Fibroblast of villous mesenchyme (primary cell): ENCODE results near the gene HBEGF. TPM values are rescaled to one million over a fixed set of nuclear protein-coding genes. Genes with fewer than 3 reads are reported as not detected.
A peak's percentile ranks its signal among the peaks of the same experiment; 100 is the strongest.

Source experiments
- DNase-seq: peaks from one replicate; pipeline ENCODE4 v3.0.0-alpha.2; 2010; ENCODE audit warnings: low read depth
- H3K4me3 ChIP-seq: 2 replicates; pipeline ENCODE4 v1.5.1; 2011; ENCODE audit warnings: low read depth, mild to moderate bottlenecking, low read length
- total RNA-seq: library from RNA; depleted of rRNA; stranded (reverse); fragments of >200 nt; gene quantifications from 2 replicates; pipeline ENCODE4 v1.2.3, GENCODE V29; 2012
- TF ChIP-seq, protein P1 (sequence below): IDR thresholded peaks from 2 replicates; pipeline ENCODE4 v1.5.1; 2012; ENCODE audit warnings: low read depth, mild to moderate bottlenecking, low read length; ENCODE audit not compliant: insufficient read depth

HBEGF gene
- total RNA-seq, 1 donor = 9.5 TPM

DNA sequence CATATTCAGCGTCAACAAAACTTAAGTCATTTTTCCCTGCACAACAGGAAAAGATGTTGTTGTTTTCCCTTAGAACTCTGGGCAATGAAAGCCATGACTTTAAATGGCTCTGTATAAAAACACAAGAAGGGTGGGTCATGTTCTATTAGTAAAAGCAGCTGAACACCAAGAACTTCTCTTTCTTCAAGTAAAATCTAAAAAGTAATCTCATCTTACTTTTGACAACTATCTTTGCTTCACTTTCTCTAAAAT is 52.6 kb downstream of the HBEGF start:
- no peak overlapping the region for H3K4me3 ChIP-seq
- no peak for DNase-seq
- TF ChIP-seq, protein P1, sequence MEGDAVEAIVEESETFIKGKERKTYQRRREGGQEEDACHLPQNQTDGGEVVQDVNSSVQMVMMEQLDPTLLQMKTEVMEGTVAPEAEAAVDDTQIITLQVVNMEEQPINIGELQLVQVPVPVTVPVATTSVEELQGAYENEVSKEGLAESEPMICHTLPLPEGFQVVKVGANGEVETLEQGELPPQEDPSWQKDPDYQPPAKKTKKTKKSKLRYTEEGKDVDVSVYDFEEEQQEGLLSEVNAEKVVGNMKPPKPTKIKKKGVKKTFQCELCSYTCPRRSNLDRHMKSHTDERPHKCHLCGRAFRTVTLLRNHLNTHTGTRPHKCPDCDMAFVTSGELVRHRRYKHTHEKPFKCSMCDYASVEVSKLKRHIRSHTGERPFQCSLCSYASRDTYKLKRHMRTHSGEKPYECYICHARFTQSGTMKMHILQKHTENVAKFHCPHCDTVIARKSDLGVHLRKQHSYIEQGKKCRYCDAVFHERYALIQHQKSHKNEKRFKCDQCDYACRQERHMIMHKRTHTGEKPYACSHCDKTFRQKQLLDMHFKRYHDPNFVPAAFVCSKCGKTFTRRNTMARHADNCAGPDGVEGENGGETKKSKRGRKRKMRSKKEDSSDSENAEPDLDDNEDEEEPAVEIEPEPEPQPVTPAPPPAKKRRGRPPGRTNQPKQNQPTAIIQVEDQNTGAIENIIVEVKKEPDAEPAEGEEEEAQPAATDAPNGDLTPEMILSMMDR = no peak

DNA sequence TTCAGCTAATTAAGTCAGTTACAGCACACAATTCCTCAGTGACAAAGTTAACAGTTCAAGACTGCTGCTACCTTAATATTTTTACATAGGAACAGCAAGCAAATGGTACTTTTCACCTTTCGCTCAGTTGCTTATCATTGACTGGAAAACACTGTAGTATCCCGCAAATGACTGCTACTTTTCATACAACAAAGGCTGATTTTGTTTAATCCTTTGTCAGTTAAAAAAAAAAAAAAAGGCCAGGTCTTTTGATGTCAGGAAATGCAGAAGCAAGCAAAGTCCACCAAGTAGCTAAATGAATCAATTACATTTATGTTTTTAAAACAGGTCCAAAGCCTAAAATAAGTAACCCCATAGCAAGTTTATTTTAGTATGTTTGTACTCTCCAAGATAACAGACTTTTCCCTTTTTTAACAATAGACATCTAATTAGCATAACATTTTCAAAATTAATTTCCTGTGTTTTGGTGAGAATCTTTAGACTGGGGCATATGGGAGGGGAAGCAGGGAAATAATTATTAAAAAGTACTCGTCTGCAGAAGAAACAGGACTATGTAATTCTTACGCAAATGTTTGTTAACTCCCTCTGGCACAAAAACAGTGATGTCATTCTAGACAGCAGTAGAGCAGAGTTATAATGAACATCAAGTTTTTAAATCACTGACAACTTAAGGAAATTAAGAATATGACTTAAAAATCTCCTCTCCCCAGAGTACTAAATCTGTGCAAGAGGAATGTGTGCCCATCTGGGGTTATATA is 53.1 kb downstream of the HBEGF start:
- DNase-seq = peak; percentile 68
- TF ChIP-seq, protein P1 = no peak
- H3K4me3 ChIP-seq = no peak overlapping the region

DNA sequence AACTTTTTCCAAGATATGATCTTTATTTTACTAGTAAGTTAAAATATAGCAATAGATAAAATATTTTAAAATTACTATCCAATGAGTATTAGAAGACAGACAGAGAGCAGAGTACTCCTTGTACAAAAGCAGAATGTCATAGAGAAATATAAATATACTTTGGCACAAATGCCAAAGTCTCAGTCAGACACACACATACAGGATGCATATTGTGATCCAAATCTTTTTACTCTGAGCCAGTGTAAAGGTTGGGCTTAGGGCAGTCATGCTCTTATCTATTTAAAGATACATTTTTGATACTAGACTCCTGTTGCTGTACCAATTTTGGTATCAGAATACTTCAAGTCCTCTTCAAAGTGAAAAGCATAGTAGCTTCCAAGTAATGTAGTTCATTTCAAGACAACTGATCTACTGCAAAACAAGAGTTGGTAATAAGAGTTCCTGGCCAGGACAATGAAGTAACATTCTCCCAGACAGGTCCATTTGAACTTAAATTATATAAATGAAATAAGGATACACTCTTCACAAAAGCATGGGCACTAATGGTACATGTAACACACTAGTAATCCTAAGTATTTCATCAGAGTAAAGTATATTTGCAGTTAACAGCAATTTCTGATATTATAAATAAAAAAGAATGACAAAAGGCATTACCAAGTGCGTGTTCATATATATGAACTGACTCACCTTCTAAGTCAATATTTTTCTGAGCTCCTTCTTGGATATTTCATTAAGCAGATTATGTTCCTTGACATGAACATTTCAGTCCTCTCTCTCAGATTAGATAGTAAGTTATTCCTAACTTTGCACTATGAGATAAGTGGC is 54.0 kb downstream of the HBEGF start:
- no peak for DNase-seq
- TF ChIP-seq, protein P1 = no peak

DNA sequence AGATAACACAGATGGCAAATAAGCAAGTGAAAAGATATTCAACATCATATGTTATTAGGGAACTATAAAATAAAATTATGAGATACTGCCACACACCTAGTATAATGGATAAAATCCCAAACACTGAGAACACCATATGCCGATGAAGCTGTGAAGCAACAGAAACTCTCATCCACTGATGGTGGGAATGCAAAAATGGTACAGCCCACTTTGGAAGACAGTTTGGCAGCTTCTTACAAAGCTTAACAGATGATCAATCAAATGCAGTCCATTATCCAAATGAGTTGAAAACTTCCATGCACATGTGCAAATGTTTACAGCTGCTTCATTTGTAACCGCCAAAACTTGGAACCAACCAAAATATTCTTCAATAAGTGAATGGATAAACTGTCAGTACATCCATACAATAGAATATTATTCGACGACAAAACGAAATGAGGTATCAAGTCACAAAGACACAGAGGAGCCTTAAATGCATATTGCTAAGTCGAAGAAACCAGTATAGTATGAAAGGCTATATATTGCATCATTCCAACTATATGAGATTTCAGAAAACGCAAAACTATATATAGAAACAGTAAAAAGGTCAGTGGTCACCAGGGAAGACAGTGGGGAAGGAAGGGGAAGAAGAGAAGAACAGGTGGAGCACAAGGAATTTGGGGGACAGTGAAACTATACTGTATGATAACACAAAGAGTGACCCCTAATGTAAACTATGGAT is 58.4 kb downstream of the HBEGF start:
- no peak overlapping the region for H3K4me3 ChIP-seq
- TF ChIP-seq, protein P1 = no peak
- DNase-seq = no peak

More for the DNA sequence above, 54.0 kb downstream of the HBEGF start:
- H3K4me3 ChIP-seq = no peak overlapping the region

DNA sequence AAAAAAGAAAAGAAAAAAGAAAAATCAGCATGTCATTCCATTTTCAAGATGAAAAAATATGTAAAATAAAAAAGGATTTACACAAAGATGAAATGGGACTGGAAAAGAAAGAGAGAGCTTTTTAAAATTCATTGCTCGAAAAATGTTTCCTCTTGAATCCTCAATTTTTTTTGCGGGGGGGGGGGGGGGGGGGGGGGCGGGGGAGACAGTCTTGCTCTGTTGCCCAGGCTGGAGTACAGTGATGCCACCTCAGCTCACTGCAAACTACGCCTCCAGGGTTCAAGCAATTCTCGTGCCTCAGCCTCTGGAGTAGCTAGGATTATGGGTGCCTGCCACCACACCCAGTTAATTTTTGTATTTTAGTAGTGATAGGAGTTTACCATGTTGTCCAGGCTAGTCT is 60.0 kb downstream of the HBEGF start:
- TF ChIP-seq, protein P1 = no peak
- DNase-seq = no peak
- H3K4me3 ChIP-seq = no peak overlapping the region

DNA sequence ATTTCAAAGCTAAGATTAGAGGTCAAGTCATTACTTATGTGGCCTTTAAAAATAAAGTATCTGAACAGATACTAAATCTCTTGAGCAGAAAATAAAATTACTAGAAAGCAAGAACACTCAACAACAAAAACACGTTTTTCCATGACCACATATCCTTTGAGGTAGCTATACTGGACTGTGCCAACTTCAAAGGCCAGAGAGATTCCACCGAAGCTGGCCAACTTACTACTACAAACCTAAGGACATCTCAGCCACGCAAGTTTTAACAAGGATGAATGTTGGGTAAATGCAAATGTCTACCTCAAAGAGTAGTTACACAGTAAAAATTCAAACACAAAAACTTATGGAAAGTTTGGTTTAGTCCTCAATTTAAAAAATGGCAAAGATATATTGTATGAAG is 62.4 kb downstream of the HBEGF start:
- TF ChIP-seq, protein P1 = no peak

More for the DNA sequence above, 62.4 kb downstream of the HBEGF start:
- no peak overlapping the region for H3K4me3 ChIP-seq
- no peak for DNase-seq

Other genes with a start within 250 kb of the HBEGF start
- 20.0 and 26.3 TPM in 2 replicates for gene PURA, start 232.5 kb downstream of the HBEGF start, total RNA-seq
- gene IGIP, start 220.7 kb downstream of the HBEGF start, total RNA-seq = 6.4 and 7.8 TPM in 2 replicates
- 9.5 and 15.8 TPM in 2 replicates for gene CYSTM1, start 171.4 kb downstream of the HBEGF start, total RNA-seq
- gene PFDN1, start 43.5 kb downstream of the HBEGF start, total RNA-seq = 69.1 and 91.5 TPM in 2 replicates
- not detected in 2 replicates for gene SLC4A9, start 13.6 kb upstream of the HBEGF start, total RNA-seq
- 64.8 and 66.0 TPM in 2 replicates for gene ANKHD1, start 55.2 kb upstream of the HBEGF start, total RNA-seq
- 0.32 and 0.86 TPM in 2 replicates for gene EIF4EBP3, start 201.1 kb upstream of the HBEGF start, total RNA-seq
- gene SRA1, start 210.9 kb upstream of the HBEGF start, total RNA-seq = 40.6 and 53.1 TPM in 2 replicates
- 11.9 and 14.7 TPM in 2 replicates for gene APBB3, start 218.0 kb upstream of the HBEGF start, total RNA-seq
- 11.9 and 13.8 TPM in 2 replicates for gene SLC35A4, start 218.2 kb upstream of the HBEGF start, total RNA-seq